ENCODE results near the gene PRICKLE2.

The PRICKLE2 gene

DNA sequence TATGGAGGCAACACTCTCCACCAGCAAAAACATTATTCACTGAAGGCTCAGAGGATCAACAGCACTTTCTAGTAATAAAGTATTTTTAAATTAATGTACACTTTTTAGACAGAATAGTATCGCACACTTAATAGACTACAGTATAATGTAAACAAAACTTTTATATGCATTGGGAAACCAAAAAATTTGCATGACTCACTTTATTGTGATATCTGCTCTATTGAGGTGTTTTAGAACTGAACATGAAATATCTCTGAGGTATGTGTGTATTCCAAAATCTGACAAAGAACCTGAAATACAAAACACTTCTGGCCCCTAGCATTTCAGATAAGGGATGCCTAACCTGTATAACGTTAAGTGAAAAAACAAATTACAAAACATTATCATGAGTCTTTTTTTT lies 99.7 kb downstream of the PRICKLE2 start:
- DNase-seq, result no peak

DNA sequence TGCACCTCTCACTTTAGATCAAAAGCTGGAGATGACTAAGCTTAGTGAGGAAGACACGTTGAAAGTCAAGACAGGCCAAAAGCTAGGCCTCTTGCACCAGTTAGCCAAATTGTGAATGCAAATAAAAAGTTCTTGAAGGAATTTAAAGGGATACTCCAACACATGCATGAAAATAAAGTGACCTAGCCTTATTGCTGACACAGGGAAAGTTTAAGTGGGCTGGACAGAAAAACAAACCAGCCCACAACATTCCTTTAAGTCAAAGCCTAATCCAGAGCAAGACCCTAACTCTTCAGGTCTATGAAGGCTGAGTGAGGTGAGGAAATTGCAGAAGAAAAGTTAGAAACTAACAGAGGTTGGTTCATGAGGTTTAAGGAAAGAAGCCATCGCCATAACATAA lies 101.3 kb downstream of the PRICKLE2 start:
- DNase-seq, result no peak

- DNase-seq, result no peak
These were observed 102.8 kb downstream of the PRICKLE2 start for GRCh38 chr3:64122476-64122875.

- DNase-seq, result no peak
These were observed 103.4 kb downstream of the PRICKLE2 start for GRCh38 chr3:64121750-64122311.

GRCh38 chr3:64120876-64121275 lies 104.4 kb downstream of the PRICKLE2 start:
- no peak for DNase-seq

DNA sequence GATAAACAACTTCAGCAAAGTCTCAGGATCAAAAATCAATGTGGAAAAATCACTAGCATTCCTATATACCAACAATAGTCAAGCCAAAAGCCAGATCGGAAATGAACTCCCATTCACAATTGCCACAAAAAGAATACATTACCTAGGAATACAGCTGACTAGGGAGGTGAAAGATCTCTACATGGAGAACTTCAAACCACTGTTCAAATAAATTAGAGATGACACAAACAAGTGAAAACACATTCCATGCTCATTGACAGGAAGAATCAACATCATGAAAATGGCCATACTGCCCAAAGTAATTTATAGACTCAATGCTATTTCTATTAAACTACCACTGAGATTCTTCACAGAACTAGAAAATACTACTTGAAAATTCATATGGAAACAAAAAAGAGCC lies 107.8 kb downstream of the PRICKLE2 start:
- no peak for DNase-seq

- DNase-seq, result no peak
These were observed 110.6 kb downstream of the PRICKLE2 start for GRCh38 chr3:64114651-64115050.

DNA sequence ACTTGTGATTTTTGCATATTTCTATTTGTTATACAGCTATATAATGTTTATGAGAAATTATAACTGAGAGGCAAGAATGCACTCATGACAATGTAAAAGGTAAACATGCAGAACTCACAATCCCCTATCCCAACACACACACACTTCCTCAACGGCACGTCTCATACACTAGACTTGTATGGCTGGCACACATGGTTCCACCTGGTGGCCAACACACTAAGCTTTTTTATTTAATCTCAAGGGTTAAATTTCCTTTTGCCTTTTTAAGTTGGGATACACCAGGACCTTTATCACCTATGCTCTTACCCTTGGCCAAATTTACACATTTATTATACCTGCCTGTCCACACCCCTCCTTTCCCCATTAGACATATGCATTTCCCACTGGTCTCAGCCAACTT lies 113.4 kb downstream of the PRICKLE2 start:
- DNase-seq, result no peak

- no peak for DNase-seq
These were observed 114.2 kb downstream of the PRICKLE2 start for GRCh38 chr3:64111083-64111482.

- DNase-seq, result no peak
These were observed 115.2 kb downstream of the PRICKLE2 start for GRCh38 chr3:64110071-64110470.

DNA sequence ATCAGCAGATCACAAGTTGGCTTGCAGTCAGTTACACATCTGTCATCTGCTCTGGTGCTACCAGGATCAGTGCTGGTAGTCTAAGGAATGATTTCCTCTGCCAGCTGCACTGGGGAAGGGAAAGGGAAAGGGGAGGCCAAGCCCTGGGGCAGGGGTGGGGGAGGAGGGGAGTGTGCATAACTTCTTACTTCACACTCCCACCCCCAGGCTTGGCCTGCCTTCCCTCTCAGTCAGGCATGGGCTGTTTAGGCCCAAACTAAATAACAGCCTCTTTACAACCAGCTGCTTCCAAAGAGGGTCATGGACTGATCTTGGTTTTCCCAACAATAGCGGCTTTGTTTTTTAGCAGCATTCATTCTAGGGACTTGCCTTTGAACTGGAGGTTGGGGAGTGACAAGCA lies 115.8 kb downstream of the PRICKLE2 start:
- no peak for DNase-seq

DNA sequence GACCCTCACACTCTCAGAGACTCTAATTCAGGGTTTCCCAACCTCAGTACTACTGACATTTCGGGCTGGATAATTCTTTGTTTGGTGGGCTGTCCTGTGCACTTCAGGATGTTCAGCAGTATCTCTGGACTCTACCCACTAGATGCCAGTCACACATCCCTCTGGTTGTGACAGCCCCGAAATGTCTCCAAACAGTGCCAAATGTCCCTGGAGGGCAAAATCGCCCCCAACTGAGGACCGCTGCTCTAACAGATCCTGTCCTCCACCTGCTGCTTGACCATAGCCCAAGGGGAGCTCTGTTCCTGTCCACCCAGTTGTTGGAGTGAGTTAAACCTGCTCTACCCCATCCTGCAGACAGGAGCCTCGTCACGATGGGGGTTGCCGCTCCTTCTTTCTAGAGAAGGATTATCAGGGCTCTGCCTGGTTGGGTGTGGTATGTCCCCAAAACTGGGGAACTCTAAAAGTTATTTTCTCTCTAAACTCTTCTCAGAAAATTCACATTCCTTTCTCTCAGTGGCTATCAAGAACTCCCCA lies 116.4 kb downstream of the PRICKLE2 start:
- no peak for DNase-seq

DNA sequence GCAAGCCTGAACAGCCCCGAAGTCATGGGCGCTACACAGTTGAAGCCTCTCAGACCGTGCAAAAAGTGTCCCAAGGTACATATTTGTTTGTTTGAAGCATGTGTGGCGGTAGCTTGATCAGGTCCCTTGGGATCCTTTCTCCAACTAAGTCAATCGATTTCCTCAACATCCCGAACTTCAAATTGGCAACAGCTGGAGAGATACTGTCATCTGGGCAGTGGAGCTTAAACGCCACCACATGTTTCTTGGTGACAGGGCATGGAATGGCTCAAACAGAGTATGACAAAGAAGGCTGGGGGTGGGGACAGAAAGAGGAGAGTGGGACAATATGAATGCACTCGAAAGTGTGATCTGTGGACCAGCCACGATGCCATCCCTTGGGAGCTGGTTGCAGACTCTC lies 117.0 kb downstream of the PRICKLE2 start:
- DNase-seq, result no peak

DNA sequence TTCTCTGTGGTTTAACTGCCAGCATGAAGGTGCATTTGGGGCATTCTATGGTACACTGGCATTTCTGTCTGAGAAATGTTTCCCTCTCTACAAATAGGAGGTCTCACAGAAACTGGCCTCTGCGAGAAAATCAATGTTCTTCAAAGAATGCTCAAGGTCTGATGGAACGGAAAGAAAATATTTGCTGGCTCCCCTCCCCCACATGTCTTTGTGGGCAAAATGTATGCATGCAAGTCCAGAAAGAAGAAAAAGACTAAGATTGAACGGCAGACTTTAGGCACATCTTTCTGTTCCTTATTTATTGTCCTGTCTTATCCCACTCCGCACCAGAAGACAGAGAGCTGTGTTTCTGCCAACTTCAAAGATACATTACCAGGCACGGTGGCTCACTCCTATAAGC lies 118.1 kb downstream of the PRICKLE2 start:
- no peak for DNase-seq

- no peak for DNase-seq
These were observed 119.5 kb downstream of the PRICKLE2 start for GRCh38 chr3:64105816-64106215.

GRCh38 chr3:64104691-64105111 lies 120.6 kb downstream of the PRICKLE2 start:
- DNase-seq, result no peak

GRCh38 chr3:64104006-64104405 lies 121.3 kb downstream of the PRICKLE2 start:
- DNase-seq, result no peak

DNA sequence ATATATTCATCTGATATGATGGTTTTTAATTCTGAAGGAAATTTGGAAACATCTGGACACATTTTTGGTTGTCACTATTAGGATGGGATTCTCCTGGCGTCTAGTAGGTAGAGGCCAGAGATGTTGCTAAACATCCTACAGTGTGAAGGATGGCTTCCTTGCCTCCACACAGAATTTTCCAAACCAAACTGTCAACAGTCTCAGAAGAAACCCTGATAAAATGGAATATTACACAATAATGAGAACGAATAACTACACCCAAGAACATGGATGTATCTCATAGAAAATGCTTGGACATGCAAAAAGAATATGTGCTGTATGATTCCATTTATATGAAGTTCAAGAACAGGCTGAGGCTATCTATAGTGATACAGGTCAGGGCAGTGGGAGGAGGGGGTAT lies 122.1 kb downstream of the PRICKLE2 start:
- no peak for DNase-seq

DNA sequence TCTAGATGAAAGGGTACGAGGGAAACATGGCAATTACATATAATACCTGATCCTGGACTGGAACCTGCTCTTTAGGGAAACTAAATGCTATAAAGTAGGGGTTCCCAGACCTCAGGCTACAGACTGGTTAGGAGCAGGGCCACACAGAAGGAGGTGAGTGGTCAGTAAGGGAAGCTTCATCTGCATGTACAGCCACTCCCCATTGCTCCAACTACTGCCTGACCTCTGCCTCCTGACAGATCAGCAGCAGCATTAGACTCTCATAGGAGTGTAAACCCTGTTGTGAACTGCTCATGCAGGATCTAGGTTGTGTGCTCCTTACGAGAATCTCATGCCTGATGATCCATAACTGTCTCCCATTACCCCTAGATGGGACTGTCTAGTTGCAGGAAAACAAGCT lies 123.1 kb downstream of the PRICKLE2 start:
- DNase-seq, result no peak

DNA sequence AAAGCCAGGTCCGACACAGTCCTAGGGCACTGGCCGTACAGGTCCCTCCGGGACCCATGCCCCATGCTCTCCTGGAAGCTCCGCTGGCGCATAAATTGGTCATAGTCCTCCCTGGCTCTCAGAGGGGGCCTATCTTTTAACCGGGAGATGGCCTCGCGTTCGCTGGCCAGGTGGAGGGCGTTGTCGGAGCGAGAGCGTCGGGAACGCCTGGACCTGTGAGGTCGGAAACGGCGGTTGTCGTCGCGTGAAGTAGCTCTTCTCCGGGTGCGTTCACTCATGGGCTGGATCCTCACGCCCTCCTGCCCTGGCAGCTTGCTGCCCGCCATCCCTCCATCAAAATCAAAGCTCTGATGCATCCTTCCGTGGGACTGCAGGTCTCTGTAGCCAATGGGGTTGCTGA lies 126.0 kb downstream of the PRICKLE2 start:
- no peak for DNase-seq

- DNase-seq, result no peak
These were observed 126.6 kb downstream of the PRICKLE2 start for GRCh38 chr3:64098670-64099069.

- no peak for DNase-seq
These were observed 127.3 kb downstream of the PRICKLE2 start for GRCh38 chr3:64097920-64098319.

- DNase-seq, result no peak
These were observed 129.5 kb downstream of the PRICKLE2 start for GRCh38 chr3:64095802-64096201.

DNA sequence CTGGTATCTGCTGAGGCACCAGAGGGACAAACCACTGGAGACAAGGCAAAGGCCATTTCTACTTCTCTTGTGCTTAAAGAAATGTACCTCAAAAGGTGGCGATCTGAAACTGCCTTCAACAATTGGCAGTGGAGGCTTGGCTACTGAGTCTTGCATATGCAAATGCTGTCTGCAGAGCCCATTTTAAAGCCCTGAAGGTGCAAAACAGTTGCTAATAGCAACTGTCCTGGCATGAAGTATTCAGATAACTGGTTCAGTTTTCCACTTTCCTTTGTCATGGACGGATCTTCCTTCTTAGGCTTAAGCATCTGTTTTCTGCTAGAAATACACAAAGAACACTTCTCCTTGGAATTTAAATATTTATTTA lies 130.6 kb downstream of the PRICKLE2 start:
- no peak for DNase-seq
